Head of caudate nucleus (tissue), 42 donors: Measurements from ENCODE around the gene CLEC18C.
"Not testable (repeated sequence)": the region's sequence is repeated elsewhere in the genome, so short reads cannot be mapped to it uniquely, and the experiment has no call there.

Source experiments
- DNase-seq, 42 donors: peaks; one replicate each; pipeline versions ENCODE4 v3.0.0 to v3.0.0-alpha.2; 2020 to 2021; ENCODE audit warnings: mixed read lengths in 7 of 42
- intact Hi-C: fragments of 100-400 bp; cut with DNase I; formaldehyde crosslinking; loops from one replicate; pipeline ENCODE4 v1.15.0; 2022

CLEC18C gene

DNA sequence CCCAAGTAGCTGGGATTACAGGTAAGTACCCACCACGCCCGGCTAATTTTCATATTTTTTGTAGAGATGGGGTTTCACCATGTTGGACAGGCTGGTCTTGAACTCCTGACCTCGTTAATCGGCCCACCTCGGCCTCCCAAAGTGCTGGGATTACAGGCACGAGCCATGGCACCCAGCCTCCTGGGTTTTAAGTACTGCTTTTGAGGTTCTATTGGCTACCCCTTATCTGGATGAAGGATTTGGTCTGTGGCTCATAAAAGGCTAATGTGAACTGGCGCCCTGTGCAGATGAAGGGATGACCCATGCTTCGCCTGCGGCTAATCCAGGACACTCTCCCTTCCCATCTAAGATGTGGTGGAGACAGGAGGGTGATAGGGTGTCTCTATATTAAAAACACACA is 25.6 kb downstream of the CLEC18C start:
- intact Hi-C loops, DNase-seq: not testable (repeated sequence)

DNA sequence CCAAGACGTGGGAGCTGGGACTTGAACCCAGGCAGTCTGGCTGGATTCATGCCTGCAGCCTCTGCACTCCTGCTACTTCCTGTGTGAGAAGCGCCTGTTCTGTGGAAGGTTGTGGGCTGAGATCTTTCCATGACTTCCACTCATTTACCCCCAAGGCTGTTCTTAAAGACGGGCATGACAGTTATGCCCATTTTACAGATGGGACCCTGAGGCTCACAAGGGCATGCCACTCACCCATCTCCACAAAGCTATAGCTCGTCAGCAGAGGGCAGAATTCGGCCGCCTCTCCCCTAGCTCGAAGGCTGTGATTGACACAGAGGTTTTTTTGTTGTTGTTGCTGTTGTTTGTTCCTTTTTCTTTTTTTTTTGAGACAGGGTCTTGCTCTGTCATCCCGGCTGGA is 26.5 kb downstream of the CLEC18C start:
- DNase-seq, intact Hi-C loops: not testable (repeated sequence)

DNA sequence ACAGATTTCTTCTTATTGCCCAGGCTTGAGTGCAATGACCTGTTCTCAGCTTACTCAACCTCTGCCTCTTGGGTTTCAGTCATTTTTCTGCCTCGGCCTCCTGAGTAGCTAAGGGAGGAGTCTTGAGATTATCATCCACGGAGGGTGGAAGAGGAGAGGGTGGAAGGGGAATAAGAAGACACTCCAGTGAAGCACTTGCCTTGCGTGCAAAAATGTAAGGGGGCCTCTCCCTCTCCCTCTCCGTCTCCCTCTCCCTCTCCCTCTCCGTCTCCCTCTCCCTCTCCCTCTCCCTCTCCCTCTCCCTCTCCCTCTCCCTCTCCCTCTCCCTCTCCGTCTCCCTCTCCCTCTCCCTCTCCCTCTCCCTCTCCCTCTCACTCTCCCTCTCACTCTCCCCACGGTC is 29.9 kb downstream of the CLEC18C start:
- intact Hi-C loops, DNase-seq: not testable (repeated sequence)

DNA sequence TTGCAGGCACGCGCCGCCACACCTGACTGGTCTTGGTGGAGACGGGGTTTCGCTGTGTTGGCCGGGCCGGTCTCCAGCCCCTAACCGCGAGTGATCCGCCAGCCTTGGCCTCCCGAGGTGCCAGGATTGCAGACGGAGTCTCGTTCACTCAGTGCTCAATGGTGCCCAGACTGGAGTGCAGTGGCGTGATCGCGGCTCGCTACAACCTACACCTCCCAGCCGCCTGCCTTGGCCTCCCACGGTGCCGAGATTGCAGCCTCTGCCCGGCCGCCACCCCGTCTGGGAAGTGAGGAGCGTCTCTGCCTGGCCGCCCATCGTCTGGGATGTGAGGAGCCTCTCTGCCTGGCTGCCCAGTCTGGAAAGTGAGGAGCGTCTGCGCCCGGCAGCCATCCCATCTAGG is 30.4 kb downstream of the CLEC18C start:
- DNase-seq, intact Hi-C loops: not testable (repeated sequence)

DNA sequence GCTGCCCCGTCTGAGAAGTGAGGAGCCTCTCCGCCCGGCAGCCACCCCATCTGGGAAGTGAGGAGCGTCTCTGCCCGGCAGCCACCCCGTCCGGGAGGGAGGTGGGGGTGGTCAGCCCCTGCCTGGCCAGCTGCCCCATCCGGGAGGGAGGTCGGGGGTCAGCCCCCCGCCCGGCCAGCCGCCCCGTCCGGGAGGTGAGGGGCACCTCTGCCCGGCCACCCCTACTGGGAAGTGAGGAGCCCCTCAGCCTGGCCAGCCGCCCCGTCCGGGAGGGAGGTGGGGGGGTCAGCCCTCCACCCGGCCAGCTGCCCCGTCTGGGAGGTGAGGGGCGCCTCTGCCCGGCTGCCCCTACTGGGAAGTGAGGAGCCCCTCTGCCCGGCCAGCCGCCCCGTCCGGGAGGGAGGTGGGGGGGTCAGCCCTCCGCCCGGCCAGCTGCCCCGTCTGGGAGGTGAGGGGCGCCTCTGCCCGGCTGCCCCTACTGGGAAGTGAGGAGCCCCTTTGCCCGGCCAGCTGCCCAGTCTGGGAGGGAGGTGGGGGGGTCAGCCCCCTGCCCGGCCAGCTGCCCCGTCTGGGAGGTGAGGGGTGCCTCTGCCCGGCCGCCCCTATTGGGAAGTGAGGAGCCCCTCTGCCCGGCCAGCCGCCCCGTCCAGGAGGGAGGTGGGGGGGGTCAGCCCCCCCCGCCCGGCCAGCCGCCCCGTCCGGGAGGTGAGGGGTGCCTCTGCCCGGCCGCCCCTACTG is 31.2 kb downstream of the CLEC18C start:
- DNase-seq, intact Hi-C loops: not testable (repeated sequence)

DNA sequence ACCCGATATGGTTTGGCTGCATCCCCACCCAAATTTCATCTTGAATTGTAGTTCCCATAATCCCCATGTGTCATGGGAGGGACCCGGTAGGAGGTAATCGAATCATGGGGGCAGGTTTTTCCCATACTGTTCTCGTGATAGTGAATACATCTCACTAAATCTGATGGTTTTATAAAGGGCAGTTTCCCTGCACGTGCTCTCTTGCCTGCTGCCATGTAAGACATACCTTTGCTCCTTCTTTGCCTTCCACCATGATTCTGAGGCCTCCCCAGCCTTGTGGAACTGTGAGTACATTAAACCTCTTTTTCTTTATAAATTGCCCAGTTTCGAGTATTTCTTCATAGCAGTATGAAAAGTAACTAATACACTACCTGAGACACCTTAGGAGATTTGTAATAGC is 32.8 kb downstream of the CLEC18C start:
- intact Hi-C loops, DNase-seq: not testable (repeated sequence)

DNA sequence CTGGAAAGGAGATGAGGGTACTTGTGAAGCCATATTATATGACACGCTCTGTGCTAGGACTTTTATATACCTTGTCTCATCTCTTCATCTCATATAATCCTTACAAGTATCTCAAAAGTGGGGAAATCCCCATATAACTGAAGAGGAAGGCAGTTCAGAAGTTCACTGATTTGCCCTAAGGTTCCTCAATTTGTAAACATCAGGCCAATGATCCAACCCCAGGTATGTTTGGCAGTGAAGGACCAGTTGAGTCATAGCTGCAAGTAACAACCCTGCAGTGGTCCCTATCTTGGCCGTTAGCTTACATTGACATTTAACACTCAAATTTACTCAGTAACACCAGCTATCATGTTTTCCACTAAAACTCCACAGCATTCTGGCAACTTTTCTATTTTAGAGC is 45.0 kb downstream of the CLEC18C start:
- DNase-seq, intact Hi-C loops: not testable (repeated sequence)

DNA sequence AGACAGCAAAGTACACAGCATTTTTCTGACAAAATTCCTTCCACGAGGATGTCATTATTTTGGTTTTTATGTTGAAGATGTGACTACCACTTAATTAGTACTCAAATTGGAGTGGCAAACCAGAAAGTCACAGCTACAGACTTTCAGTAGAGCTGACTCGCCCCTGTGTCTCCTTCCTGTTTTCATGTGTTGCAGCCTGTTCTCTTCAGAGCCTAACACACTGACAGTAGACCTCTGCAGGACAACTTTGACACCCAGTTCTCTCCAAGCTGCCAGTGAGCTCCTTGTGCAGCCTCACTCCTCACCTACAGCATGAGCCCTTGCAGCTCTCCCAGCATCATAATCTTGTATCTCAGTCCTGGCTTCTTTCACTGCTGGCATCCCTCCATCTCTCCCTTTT is 49.0 kb downstream of the CLEC18C start:
- DNase-seq, intact Hi-C loops: not testable (repeated sequence)

DNA sequence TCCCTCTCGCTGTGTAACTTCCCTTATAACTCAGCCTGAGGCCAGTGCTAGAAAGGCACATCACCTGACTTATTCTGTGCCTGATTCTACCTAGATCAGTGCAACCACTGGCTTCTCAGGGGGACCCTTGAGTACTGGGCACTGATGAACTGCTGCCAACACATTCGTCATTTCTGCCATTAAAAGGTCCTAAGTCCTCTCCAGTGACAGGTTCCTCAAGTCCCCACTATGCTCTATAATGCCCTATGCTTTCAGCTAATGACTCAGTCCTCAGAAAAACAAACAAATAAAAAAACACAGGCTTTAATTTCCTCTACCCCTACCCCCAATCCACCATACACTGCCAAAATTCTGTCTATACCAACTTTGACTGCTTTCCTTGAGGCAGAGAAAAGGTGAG is 49.6 kb downstream of the CLEC18C start:
- DNase-seq, intact Hi-C loops: not testable (repeated sequence)

DNA sequence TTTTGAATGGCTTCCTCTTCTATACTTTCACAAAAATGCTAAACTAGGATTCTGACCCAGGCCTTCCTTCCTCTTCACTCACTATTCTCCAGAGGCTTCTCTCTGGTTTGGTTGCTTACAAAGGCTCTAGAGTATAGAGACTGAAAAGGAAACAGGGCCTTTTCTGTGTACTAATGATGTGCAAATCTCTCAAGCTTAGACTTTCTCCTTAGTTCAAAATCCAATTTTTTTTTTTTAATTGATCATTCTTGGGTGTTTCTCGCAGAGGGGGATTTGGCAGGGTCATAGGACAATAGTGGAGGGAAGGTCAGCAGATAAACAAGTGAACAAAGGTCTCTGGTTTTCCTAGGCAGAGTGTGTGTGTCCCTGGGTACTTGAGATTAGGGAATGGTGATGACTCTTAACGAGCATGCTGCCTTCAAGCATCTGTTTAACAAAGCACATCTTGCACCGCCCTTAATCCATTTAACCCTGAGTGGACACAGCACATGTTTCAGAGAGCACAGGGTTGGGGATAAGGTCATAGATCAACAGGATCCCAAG is 50.5 kb downstream of the CLEC18C start:
- DNase-seq, intact Hi-C loops: not testable (repeated sequence)

DNA sequence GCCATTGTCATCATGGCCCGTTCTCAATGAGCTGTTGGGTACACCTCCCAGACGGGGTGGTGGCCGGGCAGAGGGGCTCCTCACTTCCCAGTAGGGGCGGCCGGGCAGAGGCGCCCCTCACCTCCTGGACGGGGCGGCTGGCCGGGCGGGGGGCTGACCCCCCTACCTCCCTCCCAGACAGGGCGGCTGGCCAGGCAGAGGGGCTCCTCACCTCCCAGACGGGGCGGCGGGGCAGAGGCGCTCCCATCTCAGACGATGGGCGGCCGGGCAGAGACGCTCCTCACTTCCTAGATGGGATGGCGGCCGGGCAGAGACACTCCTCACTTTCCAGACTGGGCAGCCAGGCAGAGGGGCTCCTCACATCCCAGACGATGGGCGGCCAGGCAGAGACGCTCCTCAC is 51.1 kb downstream of the CLEC18C start:
- DNase-seq, intact Hi-C loops: not testable (repeated sequence)

DNA sequence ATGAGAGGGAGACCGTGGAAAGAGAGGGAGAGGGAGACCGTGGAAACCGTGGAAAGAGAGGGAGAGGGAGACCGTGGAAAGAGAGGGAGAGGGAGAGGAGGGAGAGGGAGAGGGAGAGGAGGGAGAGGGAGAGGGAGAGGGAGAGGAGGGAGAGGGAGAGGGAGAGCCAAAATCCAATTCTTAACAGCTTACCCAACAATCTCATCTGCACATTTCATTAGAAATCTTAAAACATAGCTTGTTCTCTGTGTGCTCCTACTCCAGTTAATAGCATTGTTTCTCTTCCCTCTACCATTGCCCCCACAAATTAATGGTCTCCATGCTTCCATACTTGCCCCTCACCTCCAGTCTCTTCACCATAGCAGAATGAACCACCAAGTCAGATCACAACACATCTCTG is 51.8 kb downstream of the CLEC18C start:
- DNase-seq, intact Hi-C loops: not testable (repeated sequence)

DNA sequence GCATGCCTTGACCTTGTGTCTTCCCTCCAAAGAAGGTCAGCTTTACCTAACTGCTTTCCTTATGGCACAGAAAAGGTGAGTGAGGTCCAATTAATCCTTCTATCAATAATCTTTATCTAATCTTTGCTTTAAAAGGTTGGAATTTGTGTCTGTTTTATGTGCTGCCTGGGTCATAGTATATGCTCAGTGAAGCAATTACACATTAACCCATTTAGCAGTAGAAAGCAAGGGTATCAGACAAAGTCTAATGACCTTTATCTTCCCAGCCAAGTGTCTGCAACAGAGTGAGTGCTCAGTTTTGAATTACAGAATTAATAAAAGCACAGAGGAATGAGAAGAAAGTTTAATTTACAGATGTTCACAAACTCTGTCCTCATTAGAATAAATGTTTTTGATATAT is 52.4 kb downstream of the CLEC18C start:
- intact Hi-C loops, DNase-seq: not testable (repeated sequence)

DNA sequence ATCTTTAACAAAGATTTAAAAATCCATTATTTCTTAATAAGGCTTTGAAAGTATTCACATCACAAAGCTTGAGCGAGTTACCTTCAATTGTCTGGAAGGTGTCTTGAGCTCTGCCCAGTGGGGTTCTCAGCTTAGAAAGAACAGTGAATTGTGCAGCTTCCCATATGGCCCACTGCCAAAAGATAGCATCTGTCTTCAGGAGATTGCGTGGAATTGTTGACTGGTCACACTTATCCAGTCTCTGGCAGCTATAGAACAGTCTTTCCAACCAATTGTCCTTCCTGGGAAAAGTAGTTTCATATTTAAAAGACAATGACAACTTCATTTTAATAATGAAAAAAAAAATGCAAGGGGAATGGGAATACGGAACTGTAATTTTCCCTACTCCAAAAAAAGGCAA is 58.2 kb downstream of the CLEC18C start:
- intact Hi-C loops = not testable (repeated sequence)

More for the DNA sequence above, 58.2 kb downstream of the CLEC18C start:
- DNase-seq = not testable (repeated sequence)
